ENCODE results near the gene BRAF.

GRCh38 chr7:140829720-140830119, 95.0 kb downstream of the BRAF start:
- TF ChIP-seq, protein P1, sequence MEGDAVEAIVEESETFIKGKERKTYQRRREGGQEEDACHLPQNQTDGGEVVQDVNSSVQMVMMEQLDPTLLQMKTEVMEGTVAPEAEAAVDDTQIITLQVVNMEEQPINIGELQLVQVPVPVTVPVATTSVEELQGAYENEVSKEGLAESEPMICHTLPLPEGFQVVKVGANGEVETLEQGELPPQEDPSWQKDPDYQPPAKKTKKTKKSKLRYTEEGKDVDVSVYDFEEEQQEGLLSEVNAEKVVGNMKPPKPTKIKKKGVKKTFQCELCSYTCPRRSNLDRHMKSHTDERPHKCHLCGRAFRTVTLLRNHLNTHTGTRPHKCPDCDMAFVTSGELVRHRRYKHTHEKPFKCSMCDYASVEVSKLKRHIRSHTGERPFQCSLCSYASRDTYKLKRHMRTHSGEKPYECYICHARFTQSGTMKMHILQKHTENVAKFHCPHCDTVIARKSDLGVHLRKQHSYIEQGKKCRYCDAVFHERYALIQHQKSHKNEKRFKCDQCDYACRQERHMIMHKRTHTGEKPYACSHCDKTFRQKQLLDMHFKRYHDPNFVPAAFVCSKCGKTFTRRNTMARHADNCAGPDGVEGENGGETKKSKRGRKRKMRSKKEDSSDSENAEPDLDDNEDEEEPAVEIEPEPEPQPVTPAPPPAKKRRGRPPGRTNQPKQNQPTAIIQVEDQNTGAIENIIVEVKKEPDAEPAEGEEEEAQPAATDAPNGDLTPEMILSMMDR (IDR thresholded peaks at IDR 0.05), result no peak
- no peak for TF ChIP-seq POLR2A (IDR thresholded peaks at IDR 0.05)

Data from suprapubic skin (tissue), 3 donors.